Coronary artery (tissue), 2 donors: ENCODE measurements around the gene HEXIM1.

Experiments used
- DNase-seq: peaks from one replicate; pipeline ENCODE4 v3.0.0-alpha.2; 2017; ENCODE audit warnings: low spot score
- H3K27ac ChIP-seq, 2 donors: fragments of 200-600 bp; sonication (generic); one replicate each; pipeline ENCODE4 v1.5.1; 2016 to 2019
- H3K4me3 ChIP-seq: fragments of 200-600 bp; sonication (generic); 2 replicates; pipeline ENCODE4 v1.5.1; 2016; ENCODE audit warnings: mild to moderate bottlenecking, moderate library complexity
- TF ChIP-seq, protein P1 (sequence below): fragments of 200-600 bp; sonication (generic); IDR thresholded peaks from one replicate; pipeline ENCODE4 v1.5.1; 2019; ENCODE audit warnings: antibody characterized with exemption

Gene HEXIM1

GRCh38 chr17:45127207-45127547, 21.1 kb upstream of the HEXIM1 start:
- H3K27ac ChIP-seq: peak overlapping the region; percentile 88 to 92
- TF ChIP-seq, protein P1, sequence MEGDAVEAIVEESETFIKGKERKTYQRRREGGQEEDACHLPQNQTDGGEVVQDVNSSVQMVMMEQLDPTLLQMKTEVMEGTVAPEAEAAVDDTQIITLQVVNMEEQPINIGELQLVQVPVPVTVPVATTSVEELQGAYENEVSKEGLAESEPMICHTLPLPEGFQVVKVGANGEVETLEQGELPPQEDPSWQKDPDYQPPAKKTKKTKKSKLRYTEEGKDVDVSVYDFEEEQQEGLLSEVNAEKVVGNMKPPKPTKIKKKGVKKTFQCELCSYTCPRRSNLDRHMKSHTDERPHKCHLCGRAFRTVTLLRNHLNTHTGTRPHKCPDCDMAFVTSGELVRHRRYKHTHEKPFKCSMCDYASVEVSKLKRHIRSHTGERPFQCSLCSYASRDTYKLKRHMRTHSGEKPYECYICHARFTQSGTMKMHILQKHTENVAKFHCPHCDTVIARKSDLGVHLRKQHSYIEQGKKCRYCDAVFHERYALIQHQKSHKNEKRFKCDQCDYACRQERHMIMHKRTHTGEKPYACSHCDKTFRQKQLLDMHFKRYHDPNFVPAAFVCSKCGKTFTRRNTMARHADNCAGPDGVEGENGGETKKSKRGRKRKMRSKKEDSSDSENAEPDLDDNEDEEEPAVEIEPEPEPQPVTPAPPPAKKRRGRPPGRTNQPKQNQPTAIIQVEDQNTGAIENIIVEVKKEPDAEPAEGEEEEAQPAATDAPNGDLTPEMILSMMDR: no peak
- no peak for DNase-seq
- peak overlapping the region; percentile 55 for H3K4me3 ChIP-seq

- peak overlapping the region; percentile 55 for H3K4me3 ChIP-seq
- peak overlapping the region; percentile 88 to 92 for H3K27ac ChIP-seq
- DNase-seq: no peak
- TF ChIP-seq, protein P1: no peak
Measured at GRCh38 chr17:45127548-45128300, 20.6 kb upstream of the HEXIM1 start.

DNA sequence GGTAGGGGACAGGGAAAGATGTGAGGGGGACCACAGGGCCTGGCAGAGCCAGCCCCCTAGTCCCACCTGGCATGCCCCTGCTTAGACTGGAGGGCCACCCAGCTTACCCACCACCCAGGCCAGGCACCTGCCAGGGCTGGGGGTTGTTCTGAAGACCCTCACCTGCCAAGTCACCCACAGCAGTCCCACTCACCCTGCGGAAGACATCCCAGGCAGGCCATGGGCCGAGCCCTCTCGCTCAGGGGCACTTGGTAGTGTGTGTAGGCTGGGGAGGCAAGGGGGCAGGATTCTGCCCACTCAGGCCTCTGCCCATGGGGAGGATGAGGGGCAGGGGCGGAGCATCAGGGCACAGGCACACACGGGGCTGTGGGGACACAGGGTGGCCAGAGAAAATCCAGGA, 19.9 kb upstream of the HEXIM1 start:
- TF ChIP-seq, protein P1: no peak

GRCh38 chr17:45128989-45129388, 19.3 kb upstream of the HEXIM1 start:
- Histone ChIP-seq H3K27ac (peak overlapping the region; percentile 88 to 92), H3K4me3 (peak overlapping the region; percentile 55)
- TF ChIP-seq, protein P1: no peak
- DNase-seq: no peak

More for the DNA sequence above, 19.9 kb upstream of the HEXIM1 start:
- no peak for DNase-seq
- peak overlapping the region; percentile 88 to 92 for H3K27ac ChIP-seq
- H3K4me3 ChIP-seq: peak overlapping the region; percentile 55

DNA sequence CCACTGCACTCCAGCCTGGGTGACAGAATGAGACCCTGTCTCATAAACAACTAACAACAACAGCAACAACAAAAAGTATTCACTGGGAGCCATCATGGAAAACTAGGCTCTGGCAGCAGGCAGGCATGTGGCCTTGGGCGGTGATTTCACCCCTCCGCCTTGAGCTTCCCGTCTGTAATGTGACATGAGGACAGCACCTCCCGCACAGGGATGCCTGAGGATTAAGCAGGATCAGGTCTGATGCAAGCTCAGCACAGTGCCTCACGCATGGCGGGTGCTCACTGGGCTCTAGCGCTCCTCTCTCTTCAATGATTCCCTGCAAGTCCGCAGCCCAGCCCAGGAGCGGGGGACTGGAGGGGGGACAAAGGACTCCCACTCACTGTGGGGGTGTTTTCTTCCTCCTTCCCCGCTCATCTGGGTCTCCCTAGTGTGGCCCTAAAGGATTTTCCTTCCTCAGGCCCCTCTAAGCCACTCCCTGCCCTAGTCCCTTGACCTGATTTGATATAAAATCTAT, 18.8 kb upstream of the HEXIM1 start:
- no peak overlapping the region for H3K4me3 ChIP-seq
- TF ChIP-seq, protein P1: no peak
- no peak for DNase-seq
- peak overlapping the region in 1 of 2 donors; percentile 92 for H3K27ac ChIP-seq

DNA sequence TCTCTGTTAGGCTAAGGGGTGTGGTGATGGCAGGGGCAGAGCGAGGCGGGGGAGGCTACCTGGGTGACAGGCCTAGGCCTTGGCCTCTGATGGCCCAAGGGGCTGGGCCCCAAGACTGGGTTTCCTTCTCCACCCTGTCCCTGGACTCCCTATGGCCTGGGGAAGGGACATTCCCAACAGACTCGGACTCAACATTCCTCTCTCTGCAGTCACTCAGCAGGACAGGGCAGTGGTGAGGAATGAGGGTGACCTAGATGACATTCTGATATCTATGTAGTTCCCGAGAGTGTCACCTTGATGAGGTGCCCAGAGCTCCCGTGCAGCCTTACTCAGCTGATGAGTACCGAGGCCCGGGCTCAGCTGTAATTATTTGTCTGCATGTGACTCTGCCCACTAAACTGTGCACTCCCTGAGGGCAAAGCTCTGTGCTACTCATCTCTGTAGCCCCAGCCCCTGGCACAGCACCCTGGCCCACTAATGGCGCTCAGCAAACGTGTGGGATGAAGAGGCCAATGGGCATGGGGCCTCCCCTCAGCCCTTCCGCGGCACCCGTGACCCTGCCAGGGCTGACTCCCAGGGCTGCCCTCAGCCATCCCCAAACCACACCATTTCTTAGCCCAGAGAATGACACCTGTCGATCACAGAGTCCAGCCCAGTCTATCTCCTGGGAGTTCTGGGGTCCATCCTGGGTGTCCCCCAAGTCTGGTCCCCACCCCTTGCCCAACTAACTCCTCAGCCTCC, 18.2 kb upstream of the HEXIM1 start:
- H3K4me3 ChIP-seq: peak overlapping the region; percentile 97
- DNase-seq: no peak
- TF ChIP-seq, protein P1: no peak
- peak overlapping the region; percentile 31 to 92 for H3K27ac ChIP-seq
